Neural progenitor cell (in vitro differentiated cells): ENCODE data around the gene NTM. TPM values are rescaled to one million over a fixed set of nuclear protein-coding genes. Genes with fewer than 3 reads are reported as not detected.

Source experiments
- DNase-seq: peaks from one replicate; pipeline ENCODE4 v3.0.0-alpha.2; 2016; ENCODE audit warnings: low spot score
- H2AFZ ChIP-seq: fragments of 200-600 bp; sonication (generic); replicated peaks from 2 replicates; pipeline ENCODE4 v1.6.1; 2016; ENCODE audit warnings: antibody characterized with exemption
- H3F3A ChIP-seq: fragments of 200-600 bp; sonication (generic); 2 replicates; pipeline ENCODE4 v1.6.1; 2016; ENCODE audit warnings: antibody characterized with exemption, low read depth
- H3K27ac ChIP-seq: fragments of 200-600 bp; sonication (generic); 2 replicates; pipeline ENCODE4 v1.5.1; 2016; ENCODE audit warnings: mild to moderate bottlenecking
- H3K27me3 ChIP-seq: fragments of 200-600 bp; sonication (generic); 2 replicates; pipeline ENCODE4 v1.6.1; 2016; ENCODE audit warnings: mild to moderate bottlenecking, moderate library complexity
- H3K36me3 ChIP-seq: fragments of 200-600 bp; sonication (generic); 2 replicates; pipeline ENCODE4 v1.5.1; 2016
- H3K4me1 ChIP-seq: fragments of 200-600 bp; sonication (generic); 2 replicates; pipeline ENCODE4 v1.6.1; 2016; ENCODE audit warnings: mixed run types
- H3K4me2 ChIP-seq: fragments of 200-600 bp; sonication (generic); 2 replicates; pipeline ENCODE4 v1.6.1; 2016
- H3K4me3 ChIP-seq: fragments of 200-600 bp; sonication (generic); 2 replicates; pipeline ENCODE4 v1.5.1; 2016
- H3K79me2 ChIP-seq: fragments of 200-600 bp; sonication (generic); 2 replicates; pipeline ENCODE4 v1.6.1; 2016; ENCODE audit warnings: low read depth
- H3K9ac ChIP-seq: fragments of 200-600 bp; sonication (generic); 2 replicates; pipeline ENCODE4 v1.6.1; 2016
- H3K9me3 ChIP-seq: fragments of 200-600 bp; sonication (generic); 2 replicates; pipeline ENCODE4 v1.5.1; 2016; ENCODE audit warnings: low read depth
- H4K20me1 ChIP-seq: fragments of 200-600 bp; sonication (generic); 2 replicates; pipeline ENCODE4 v1.6.1; 2016; ENCODE audit warnings: low read depth
- H3K27ac Mint-ChIP-seq: 3 replicates; pipeline ENCODE4 v1.8.0; 2021; ENCODE audit warnings: mixed read lengths
- H3K27me3 Mint-ChIP-seq: 2 replicates; pipeline ENCODE4 v1.8.0; 2022; ENCODE audit warnings: low read depth, mild to moderate bottlenecking, inconsistent platforms, moderate library complexity, mixed read lengths; ENCODE audit not compliant: insufficient read depth
- H3K36me3 Mint-ChIP-seq: 3 replicates; pipeline ENCODE4 v1.8.0; 2021; ENCODE audit warnings: mixed read lengths
- H3K4me1 Mint-ChIP-seq: 3 replicates; pipeline ENCODE4 v1.8.0; 2021; ENCODE audit warnings: mixed read lengths
- H3K4me3 Mint-ChIP-seq: 3 replicates; pipeline ENCODE4 v1.8.0; 2021; ENCODE audit warnings: mild to moderate bottlenecking, moderate library complexity, mixed read lengths
- H3K9me3 Mint-ChIP-seq: 3 replicates; pipeline ENCODE4 v1.8.0; 2020; ENCODE audit warnings: mixed read lengths
- EZH2 ChIP-seq: fragments of 200-600 bp; sonication (generic); IDR thresholded peaks from 2 replicates; pipeline ENCODE4 v1.6.1; 2017; ENCODE audit warnings: antibody characterized with exemption, mild to moderate bottlenecking, moderate library complexity
- EZH2phosphoT487 ChIP-seq: fragments of 200-600 bp; sonication (generic); IDR thresholded peaks from 2 replicates; pipeline ENCODE4 v1.6.1; 2017; ENCODE audit warnings: antibody characterized with exemption
- total RNA-seq: library from RNA; depleted of rRNA; stranded (reverse); fragments of >200 nt; gene quantifications from 2 replicates; pipeline ENCODE4 v1.2.3, GENCODE V29; 2015; ENCODE audit warnings: low replicate concordance
- TF ChIP-seq, protein P1 (sequence below): fragments of 200-600 bp; sonication (generic); IDR thresholded peaks from 2 replicates; pipeline ENCODE4 v1.5.1; 2017; ENCODE audit warnings: antibody characterized with exemption, mild to moderate bottlenecking

The NTM gene
- total RNA-seq, 1 donor from 2014 or later, result 4.3 TPM

DNA sequence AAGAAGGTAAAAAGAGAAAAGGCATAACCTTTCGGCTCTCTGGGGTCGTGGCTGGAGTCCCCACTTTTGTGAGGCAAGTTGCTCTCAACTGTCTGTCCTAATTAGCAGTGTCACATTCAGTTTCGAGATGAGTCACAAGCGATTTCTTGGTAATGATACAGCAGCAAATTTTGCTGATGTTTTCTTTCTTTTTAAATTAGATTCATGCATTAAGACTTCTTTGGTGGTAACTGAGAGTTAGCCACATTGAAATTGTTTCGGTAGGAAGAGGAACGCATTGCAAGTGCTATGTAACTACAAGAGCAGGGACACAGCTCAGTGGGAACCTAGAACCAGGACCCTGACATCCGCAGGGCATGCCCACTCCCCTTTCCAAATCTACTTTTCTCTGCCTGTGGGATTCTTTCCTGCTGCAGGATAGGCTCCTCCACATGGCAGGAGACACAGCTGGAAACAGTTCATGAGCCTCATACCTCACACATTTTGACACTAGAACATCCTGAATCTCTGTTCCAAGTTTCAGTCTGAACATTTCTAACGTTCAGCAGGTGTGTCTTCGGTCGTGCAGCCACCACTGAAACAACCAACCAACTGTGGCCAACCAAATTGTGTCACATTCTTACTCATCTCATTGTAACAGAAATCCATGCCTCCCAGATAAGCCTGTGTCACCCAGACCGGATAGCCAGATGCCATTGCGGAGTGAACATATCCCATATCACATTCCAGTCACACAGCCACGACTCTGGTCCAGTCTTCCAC is 987.6 kb downstream of the NTM start:
- H3K4me2 ChIP-seq, result no peak overlapping the region
- no peak overlapping the region for H2AFZ ChIP-seq
- H3K9ac ChIP-seq, result no peak overlapping the region
- H3K79me2 ChIP-seq, result no peaks in the 10 kb centered on the region
- H3K4me1 ChIP-seq, result peaks cover 7% of the 10 kb centered on the region
- no peaks in the 10 kb centered on the region for H3K9me3 ChIP-seq
- Mint-ChIP-seq H3K9me3 (peaks cover 3% of the 10 kb centered on the region), H3K4me1 (peaks cover 7% of the 10 kb centered on the region), H3K4me3 (no peak overlapping the region), H3K36me3 (no peaks in the 10 kb centered on the region), H3K27ac (no peak overlapping the region), H3K27me3 (peaks cover 5% of the 10 kb centered on the region)
- no peaks in the 10 kb centered on the region for H4K20me1 ChIP-seq
- TF ChIP-seq, protein P1, sequence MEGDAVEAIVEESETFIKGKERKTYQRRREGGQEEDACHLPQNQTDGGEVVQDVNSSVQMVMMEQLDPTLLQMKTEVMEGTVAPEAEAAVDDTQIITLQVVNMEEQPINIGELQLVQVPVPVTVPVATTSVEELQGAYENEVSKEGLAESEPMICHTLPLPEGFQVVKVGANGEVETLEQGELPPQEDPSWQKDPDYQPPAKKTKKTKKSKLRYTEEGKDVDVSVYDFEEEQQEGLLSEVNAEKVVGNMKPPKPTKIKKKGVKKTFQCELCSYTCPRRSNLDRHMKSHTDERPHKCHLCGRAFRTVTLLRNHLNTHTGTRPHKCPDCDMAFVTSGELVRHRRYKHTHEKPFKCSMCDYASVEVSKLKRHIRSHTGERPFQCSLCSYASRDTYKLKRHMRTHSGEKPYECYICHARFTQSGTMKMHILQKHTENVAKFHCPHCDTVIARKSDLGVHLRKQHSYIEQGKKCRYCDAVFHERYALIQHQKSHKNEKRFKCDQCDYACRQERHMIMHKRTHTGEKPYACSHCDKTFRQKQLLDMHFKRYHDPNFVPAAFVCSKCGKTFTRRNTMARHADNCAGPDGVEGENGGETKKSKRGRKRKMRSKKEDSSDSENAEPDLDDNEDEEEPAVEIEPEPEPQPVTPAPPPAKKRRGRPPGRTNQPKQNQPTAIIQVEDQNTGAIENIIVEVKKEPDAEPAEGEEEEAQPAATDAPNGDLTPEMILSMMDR, result no peak
- TF ChIP-seq EZH2phosphoT487, result no peak
- no peak for TF ChIP-seq EZH2
- no peak overlapping the region for H3K4me3 ChIP-seq
- H3F3A ChIP-seq, result peaks cover 11% of the 10 kb centered on the region
- DNase-seq, result no peak
- H3K27me3 ChIP-seq, result no peaks in the 10 kb centered on the region
- H3K36me3 ChIP-seq, result no peaks in the 10 kb centered on the region
- no peak overlapping the region for H3K27ac ChIP-seq

DNA sequence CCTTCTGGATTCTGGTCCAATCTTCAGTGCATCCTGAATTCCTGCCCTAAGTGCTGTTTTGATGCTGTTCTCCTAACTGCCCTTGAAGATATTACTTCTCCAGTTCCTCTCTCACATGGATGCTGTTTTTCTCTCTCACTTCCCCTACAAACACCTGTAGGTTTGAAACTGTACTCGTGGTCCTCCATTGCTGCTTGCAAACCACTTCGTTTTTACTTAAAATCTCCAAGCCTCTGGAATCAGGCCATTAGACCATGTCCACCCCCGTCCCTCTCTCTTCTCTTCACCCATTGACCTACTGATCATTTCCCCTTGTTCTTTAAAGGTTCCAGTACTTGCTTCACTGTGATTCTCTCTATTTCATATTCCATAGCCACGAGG is 988.1 kb downstream of the NTM start:
- Mint-ChIP-seq H3K27me3 (peaks cover 2% of the 10 kb centered on the region), H3K4me3 (no peak overlapping the region)
- H3K27me3 ChIP-seq, result no peaks in the 10 kb centered on the region

DNA sequence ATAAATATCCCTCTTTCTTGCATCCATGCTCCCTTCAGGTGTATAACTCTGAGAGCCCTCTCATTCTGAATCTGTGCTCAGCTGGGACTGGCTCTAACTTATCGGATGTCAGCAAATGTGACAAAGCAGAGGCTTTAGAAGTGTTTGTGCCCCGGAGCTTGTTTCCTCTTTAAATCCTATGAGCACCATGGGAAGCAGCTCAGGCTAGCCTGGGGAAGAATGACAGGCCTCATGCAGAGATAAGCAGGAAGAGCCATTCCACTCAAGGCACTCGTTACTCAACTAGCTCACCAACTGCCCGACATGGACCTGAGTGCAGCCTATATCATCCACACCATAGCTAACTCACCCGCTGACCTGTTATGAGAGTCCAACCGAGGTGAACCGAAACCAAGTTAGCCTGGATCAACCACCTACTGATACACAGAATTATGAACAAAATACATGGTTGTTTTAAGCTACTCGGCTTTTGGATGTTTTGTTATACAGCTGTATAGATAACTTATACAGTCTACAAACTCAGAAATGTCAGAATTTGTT is 990.7 kb downstream of the NTM start:
- peak; percentile 73 for DNase-seq
- peaks cover 3% of the 10 kb centered on the region for H3K9me3 Mint-ChIP-seq
- H3K27me3 Mint-ChIP-seq, result peaks cover 2% of the 10 kb centered on the region
- no peak overlapping the region for H3K4me3 Mint-ChIP-seq
- H3K4me1 Mint-ChIP-seq, result peaks cover 7% of the 10 kb centered on the region
- Histone ChIP-seq H3K4me1 (peaks cover 7% of the 10 kb centered on the region), H3K9ac (no peak overlapping the region), H3K27ac (no peak overlapping the region), H3K4me3 (no peak overlapping the region), H3K4me2 (peak overlapping the region; percentile 12), H3F3A (peaks cover 11% of the 10 kb centered on the region), H3K79me2 (no peaks in the 10 kb centered on the region), H4K20me1 (no peaks in the 10 kb centered on the region), H3K36me3 (no peaks in the 10 kb centered on the region), H3K9me3 (no peaks in the 10 kb centered on the region), H2AFZ (no peak overlapping the region), H3K27me3 (no peaks in the 10 kb centered on the region)
- no peak overlapping the region for H3K27ac Mint-ChIP-seq
- TF ChIP-seq EZH2phosphoT487 (no peak), EZH2 (no peak)
- TF ChIP-seq, protein P1, result no peak
- no peaks in the 10 kb centered on the region for H3K36me3 Mint-ChIP-seq

More for the DNA sequence above, 988.1 kb downstream of the NTM start:
- Histone ChIP-seq H3K4me2 (no peak overlapping the region), H2AFZ (no peak overlapping the region), H3K9me3 (no peaks in the 10 kb centered on the region), H4K20me1 (no peaks in the 10 kb centered on the region), H3F3A (peaks cover 11% of the 10 kb centered on the region), H3K79me2 (no peaks in the 10 kb centered on the region), H3K27ac (no peak overlapping the region), H3K36me3 (no peaks in the 10 kb centered on the region), H3K4me1 (peaks cover 7% of the 10 kb centered on the region), H3K9ac (no peak overlapping the region), H3K4me3 (no peak overlapping the region)
- TF ChIP-seq, protein P1, result no peak
- no peak for TF ChIP-seq EZH2
- TF ChIP-seq EZH2phosphoT487, result no peak
- no peaks in the 10 kb centered on the region for H3K36me3 Mint-ChIP-seq
- no peak for DNase-seq
- no peak overlapping the region for H3K27ac Mint-ChIP-seq
- H3K9me3 Mint-ChIP-seq, result peaks cover 3% of the 10 kb centered on the region
- H3K4me1 Mint-ChIP-seq, result peaks cover 7% of the 10 kb centered on the region
